Loucy (cell line): ENCODE measurements around the gene FHL1.

Experiments
- H2AFZ ChIP-seq: fragments of 200-600 bp; sonication (generic); 2 replicates; pipeline ENCODE4 v1.6.0; 2016; ENCODE audit warnings: antibody characterized with exemption, mild to moderate bottlenecking, low read length, moderate library complexity
- H3F3A ChIP-seq: fragments of 200-600 bp; 2 replicates; pipeline ENCODE4 v1.6.0; 2016; ENCODE audit warnings: antibody characterized with exemption, low read depth, mild to moderate bottlenecking
- H3K27me3 ChIP-seq: fragments of 200-600 bp; sonication (generic); 2 replicates; pipeline ENCODE4 v1.6.1; 2014; ENCODE audit warnings: low read length, mild to moderate bottlenecking; ENCODE audit not compliant: insufficient read depth, poor library complexity, severe bottlenecking
- H3K36me3 ChIP-seq: fragments of 200-600 bp; sonication (generic); 2 replicates; pipeline ENCODE4 v1.6.1; 2016; ENCODE audit warnings: low read length; ENCODE audit not compliant: insufficient read depth
- H3K4me1 ChIP-seq: fragments of 200-600 bp; sonication (generic); 2 replicates; pipeline ENCODE4 v1.5.1; 2014; ENCODE audit warnings: low read length, mild to moderate bottlenecking; ENCODE audit not compliant: insufficient read depth, poor library complexity, severe bottlenecking
- H3K4me2 ChIP-seq: fragments of 200-600 bp; sonication (generic); 2 replicates; pipeline ENCODE4 v1.6.0; 2014; ENCODE audit warnings: antibody characterized with exemption, low read length, low read depth, mild to moderate bottlenecking; ENCODE audit not compliant: poor library complexity, severe bottlenecking
- H3K4me3 ChIP-seq: fragments of 200-600 bp; sonication (generic); 2 replicates; pipeline ENCODE4 v1.5.1; 2014; ENCODE audit warnings: low read length, mild to moderate bottlenecking, mixed read lengths; ENCODE audit not compliant: poor library complexity, severe bottlenecking
- H3K79me2 ChIP-seq: fragments of 200-600 bp; sonication (generic); 2 replicates; pipeline ENCODE4 v1.6.1; 2014; ENCODE audit warnings: low read length; ENCODE audit not compliant: insufficient read depth
- H3K9ac ChIP-seq: fragments of 200-600 bp; sonication (generic); 2 replicates; pipeline ENCODE4 v1.6.0; 2014; ENCODE audit warnings: mild to moderate bottlenecking, low read depth, low read length, moderate library complexity; ENCODE audit not compliant: poor library complexity, severe bottlenecking
- H3K9me2 ChIP-seq: fragments of 200-600 bp; sonication (generic); replicated peaks from 2 replicates; pipeline ENCODE4 v1.6.1; 2016; ENCODE audit warnings: low read depth, low read length, mixed read lengths
- H3K9me3 ChIP-seq: fragments of 200-600 bp; sonication (generic); 2 replicates; pipeline ENCODE4 v1.6.1; 2014; ENCODE audit warnings: mild to moderate bottlenecking, antibody characterized with exemption, low read length, low read depth; ENCODE audit not compliant: insufficient read depth
- H4K20me1 ChIP-seq: fragments of 200-600 bp; sonication (generic); 2 replicates; pipeline ENCODE4 v1.6.0; 2014; ENCODE audit warnings: antibody characterized with exemption, low read length, mild to moderate bottlenecking; ENCODE audit not compliant: insufficient read depth, poor library complexity, severe bottlenecking
- EZH2phosphoT487 ChIP-seq: fragments of 200-600 bp; IDR thresholded peaks from 2 replicates; pipeline ENCODE4 v1.6.1; 2018; ENCODE audit warnings: antibody characterized with exemption, mild to moderate bottlenecking, moderate library complexity, borderline replicate concordance
- TF ChIP-seq, protein P1 (sequence below): fragments of 200-600 bp; sonication (generic); conservative IDR thresholded peaks from 2 replicates; pipeline ENCODE4 v1.5.1; 2014; ENCODE audit warnings: mild to moderate bottlenecking, antibody characterized with exemption, low read length

FHL1 gene

DNA sequence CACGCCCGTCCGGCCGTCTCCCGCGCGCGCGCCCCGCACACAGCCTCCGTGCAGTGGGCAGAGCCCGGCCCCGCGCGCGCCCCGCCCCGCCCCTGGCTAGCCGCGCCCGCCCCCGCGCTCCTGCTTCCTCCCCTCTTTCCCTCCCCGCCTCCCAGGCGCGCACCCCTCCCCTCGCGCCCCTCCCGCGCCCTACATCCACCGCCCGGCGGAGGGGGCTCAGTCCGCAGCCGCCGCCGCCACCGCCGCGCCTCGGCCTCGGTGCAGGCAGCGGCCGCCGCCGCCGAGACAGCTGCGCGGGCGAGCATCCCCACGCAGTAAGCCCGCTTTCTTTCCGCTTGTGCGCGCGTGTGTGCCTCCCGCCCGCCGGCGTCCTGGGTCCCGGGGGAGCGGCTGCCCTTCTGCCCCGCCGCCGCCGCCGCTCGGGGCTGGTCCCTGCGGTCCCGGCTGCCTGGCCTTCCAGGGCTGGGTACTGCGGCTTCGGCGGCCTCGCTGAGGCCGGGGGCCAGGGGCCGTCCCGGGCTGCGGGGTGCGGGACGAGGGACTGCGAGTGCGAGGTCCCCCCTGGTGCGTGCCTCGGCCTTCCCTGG lies at the start of gene FHL1:
Gene FHL1 (plus strand): TSS at position 219 of the 587 bp plus-strand sequence.
- no peaks in the 10 kb centered on the region for H3K36me3 ChIP-seq
- no peaks in the 10 kb centered on the region for H3K79me2 ChIP-seq
- H3K4me1 ChIP-seq, result no peaks in the 10 kb centered on the region
- no peaks in the 10 kb centered on the region for H4K20me1 ChIP-seq
- peaks cover 3% of the 10 kb centered on the region; the same call in 1 of the 2 replicates for H3F3A ChIP-seq
- peak within 1 kb of the TSS; percentile 70 for H3K4me2 ChIP-seq
- H3K9me3 ChIP-seq, result no peaks in the 10 kb centered on the region
- H3K4me3 ChIP-seq, result peak within 1 kb of the TSS; percentile 66
- TF ChIP-seq, protein P1, sequence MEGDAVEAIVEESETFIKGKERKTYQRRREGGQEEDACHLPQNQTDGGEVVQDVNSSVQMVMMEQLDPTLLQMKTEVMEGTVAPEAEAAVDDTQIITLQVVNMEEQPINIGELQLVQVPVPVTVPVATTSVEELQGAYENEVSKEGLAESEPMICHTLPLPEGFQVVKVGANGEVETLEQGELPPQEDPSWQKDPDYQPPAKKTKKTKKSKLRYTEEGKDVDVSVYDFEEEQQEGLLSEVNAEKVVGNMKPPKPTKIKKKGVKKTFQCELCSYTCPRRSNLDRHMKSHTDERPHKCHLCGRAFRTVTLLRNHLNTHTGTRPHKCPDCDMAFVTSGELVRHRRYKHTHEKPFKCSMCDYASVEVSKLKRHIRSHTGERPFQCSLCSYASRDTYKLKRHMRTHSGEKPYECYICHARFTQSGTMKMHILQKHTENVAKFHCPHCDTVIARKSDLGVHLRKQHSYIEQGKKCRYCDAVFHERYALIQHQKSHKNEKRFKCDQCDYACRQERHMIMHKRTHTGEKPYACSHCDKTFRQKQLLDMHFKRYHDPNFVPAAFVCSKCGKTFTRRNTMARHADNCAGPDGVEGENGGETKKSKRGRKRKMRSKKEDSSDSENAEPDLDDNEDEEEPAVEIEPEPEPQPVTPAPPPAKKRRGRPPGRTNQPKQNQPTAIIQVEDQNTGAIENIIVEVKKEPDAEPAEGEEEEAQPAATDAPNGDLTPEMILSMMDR, result no peak
- no peak for TF ChIP-seq EZH2phosphoT487
- no peaks in the 10 kb centered on the region for H3K27me3 ChIP-seq
- no peaks in the 10 kb centered on the region for H3K9me2 ChIP-seq
- peak within 1 kb of the TSS; percentile 48 for H3K9ac ChIP-seq
- peak within 1 kb of the TSS; percentile 65; the same call in 1 of the 2 replicates for H2AFZ ChIP-seq

DNA sequence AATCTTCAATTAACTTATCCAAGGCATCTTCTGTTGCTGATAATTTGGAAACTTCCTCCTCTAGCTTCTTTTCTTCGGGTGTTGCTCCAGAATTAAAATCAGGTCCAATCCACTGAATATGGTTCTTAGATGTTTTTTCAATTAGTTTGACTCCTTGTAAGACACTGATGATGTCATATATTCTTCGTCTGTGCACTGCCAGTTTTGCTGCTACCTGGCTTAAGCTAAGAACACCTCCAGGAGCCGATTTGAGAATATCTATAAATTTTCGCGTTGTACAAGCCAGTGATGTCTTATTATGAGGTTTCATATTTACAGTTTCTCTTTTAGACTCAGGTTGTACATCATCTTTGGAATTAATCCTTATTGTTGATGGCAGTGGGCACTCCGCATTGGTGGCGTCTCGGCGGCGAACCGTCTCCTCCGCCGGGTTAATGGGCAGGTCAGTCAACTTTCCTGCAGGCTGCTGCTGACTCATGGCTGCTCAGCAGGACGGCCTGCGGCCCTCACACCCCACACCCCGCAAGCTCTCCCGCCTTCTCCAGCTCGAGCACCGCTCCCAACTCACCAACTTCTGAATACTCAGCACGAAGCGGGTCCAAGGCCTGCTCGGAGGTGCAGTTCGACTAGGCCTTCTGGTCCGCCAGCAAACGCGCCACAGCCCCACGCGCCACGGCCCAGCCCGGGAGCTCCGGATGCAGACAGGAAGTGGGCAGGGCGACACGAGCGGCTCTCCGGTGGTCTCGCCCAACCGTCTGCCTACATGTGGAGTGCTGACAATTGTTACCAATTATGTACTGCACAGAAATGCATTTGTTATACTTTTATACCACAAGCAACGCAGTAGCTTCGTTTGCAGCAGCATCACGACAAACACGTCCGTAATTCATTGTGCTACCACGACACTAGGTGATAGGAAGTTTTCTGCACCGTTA lies 49.2 kb upstream of the FHL1 start:
- Histone ChIP-seq H3K4me2 (no peak overlapping the region), H4K20me1 (no peaks in the 10 kb centered on the region), H3F3A (no peaks in the 10 kb centered on the region), H3K27me3 (no peaks in the 10 kb centered on the region), H3K79me2 (no peaks in the 10 kb centered on the region), H2AFZ (no peak overlapping the region), H3K9me3 (no peaks in the 10 kb centered on the region), H3K4me1 (no peaks in the 10 kb centered on the region), H3K9ac (no peak overlapping the region), H3K36me3 (no peaks in the 10 kb centered on the region), H3K4me3 (no peak overlapping the region), H3K9me2 (no peaks in the 10 kb centered on the region)
- TF ChIP-seq, protein P1, result no peak
- no peak for TF ChIP-seq EZH2phosphoT487

DNA sequence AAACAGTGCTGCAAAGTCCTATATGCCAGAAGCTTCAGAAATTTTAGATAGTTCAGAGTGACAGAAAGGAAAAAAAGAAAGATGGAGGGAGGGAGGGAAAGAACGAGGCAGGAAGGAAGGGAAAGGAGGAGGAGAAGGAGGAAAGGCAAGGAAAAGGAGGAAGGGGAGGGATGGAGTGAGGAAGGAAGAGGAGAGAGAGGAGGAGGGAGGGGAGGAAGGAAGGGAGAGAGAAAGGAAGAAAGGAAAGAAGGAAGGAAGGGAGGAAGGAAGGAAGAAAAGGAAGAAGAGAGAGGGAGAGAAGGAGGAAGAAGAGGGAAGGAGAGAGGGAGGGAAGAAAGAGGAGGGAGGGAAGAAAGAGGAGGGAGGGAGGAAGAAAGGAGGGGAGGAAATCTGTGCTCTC lies 42.4 kb upstream of the FHL1 start:
- no peaks in the 10 kb centered on the region for H3K9me2 ChIP-seq
- H3K27me3 ChIP-seq, result no peaks in the 10 kb centered on the region
- H4K20me1 ChIP-seq, result no peaks in the 10 kb centered on the region
- no peak overlapping the region for H3K9ac ChIP-seq
- no peaks in the 10 kb centered on the region for H3K9me3 ChIP-seq
- no peaks in the 10 kb centered on the region for H3F3A ChIP-seq
- no peaks in the 10 kb centered on the region for H3K79me2 ChIP-seq
- H3K4me2 ChIP-seq, result no peak overlapping the region
- H3K36me3 ChIP-seq, result no peaks in the 10 kb centered on the region
- TF ChIP-seq, protein P1, result no peak
- TF ChIP-seq EZH2phosphoT487, result no peak
- H3K4me3 ChIP-seq, result no peak overlapping the region
- H2AFZ ChIP-seq, result no peak overlapping the region
- H3K4me1 ChIP-seq, result no peaks in the 10 kb centered on the region
